Esophagus muscularis mucosa (tissue), 4 donors: ENCODE measurements around the gene CYP2S1.

Experiments
- EP300 ChIP-seq: sonication (generic); formaldehyde crosslinking; IDR thresholded peaks from one replicate; pipeline ENCODE4 v1.6.1; 2017; ENCODE audit warnings: antibody characterized with exemption
- POLR2A ChIP-seq: fragments of 450-650 bp; IDR thresholded peaks from one replicate; pipeline ENCODE4 v1.6.1; 2017; ENCODE audit warnings: antibody characterized with exemption, moderate library complexity, mild to moderate bottlenecking, low read depth
- POLR2AphosphoS5 ChIP-seq, 2 donors: sonication (generic); formaldehyde crosslinking; IDR thresholded peaks; one replicate each; pipeline ENCODE4 v1.6.1; 2017; ENCODE audit warnings: antibody characterized with exemption in 2 of 2
- TF ChIP-seq, protein P1 (sequence below), 3 experiments: fragments of 200-600 bp in 2 of 3; fragments of 450-650 bp in 1 of 3; sonication (generic) in 2 of 3; IDR thresholded peaks; one replicate each; pipeline ENCODE4 v1.5.1; 2017 to 2019; ENCODE audit warnings: antibody characterized with exemption in 3 of 3, mild to moderate bottlenecking in 2 of 3, moderate library complexity in 1 of 3

DNA sequence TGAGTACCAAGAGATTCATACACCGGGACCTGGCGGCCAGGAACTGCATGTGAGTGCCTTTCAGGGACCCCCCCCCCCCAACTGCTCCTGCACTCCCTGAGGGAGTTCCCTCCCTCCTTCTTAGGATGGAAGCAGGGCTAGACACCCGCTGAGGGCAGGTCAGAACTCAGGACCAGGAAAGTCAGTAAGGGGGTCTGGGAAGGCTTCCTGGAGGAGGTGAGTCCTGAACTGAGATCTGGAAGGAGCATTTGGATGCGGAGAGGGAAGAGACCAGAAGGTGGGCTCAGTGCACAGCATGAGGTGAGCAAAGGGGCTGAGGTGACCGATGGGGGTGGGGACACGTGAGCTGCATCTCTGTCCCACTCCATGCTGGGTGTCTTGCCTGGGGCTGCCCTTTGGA lies 60.6 kb downstream of the CYP2S1 start:
- TF ChIP-seq POLR2A: no peak
- TF ChIP-seq, protein P1, sequence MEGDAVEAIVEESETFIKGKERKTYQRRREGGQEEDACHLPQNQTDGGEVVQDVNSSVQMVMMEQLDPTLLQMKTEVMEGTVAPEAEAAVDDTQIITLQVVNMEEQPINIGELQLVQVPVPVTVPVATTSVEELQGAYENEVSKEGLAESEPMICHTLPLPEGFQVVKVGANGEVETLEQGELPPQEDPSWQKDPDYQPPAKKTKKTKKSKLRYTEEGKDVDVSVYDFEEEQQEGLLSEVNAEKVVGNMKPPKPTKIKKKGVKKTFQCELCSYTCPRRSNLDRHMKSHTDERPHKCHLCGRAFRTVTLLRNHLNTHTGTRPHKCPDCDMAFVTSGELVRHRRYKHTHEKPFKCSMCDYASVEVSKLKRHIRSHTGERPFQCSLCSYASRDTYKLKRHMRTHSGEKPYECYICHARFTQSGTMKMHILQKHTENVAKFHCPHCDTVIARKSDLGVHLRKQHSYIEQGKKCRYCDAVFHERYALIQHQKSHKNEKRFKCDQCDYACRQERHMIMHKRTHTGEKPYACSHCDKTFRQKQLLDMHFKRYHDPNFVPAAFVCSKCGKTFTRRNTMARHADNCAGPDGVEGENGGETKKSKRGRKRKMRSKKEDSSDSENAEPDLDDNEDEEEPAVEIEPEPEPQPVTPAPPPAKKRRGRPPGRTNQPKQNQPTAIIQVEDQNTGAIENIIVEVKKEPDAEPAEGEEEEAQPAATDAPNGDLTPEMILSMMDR (IDR thresholded peaks at IDR 0.05): no peak
- TF ChIP-seq POLR2AphosphoS5 (IDR thresholded peaks at IDR 0.05): no peak
- TF ChIP-seq EP300: no peak
